Activated CD4-positive, alpha-beta T cell treated with anti-CD3 and anti-CD28 coated beads, Interleukin-2, amount 50 U/mL, for 16 hours (primary cell): ENCODE results near the gene RGL1.

Experiments
- DNase-seq: peaks from one replicate; pipeline ENCODE4 v3.0.0-alpha.2; 2020

The RGL1 gene

GRCh38 chr1:183787704-183788103 is 17.2 kb upstream of the RGL1 start:
- DNase-seq = no peak

GRCh38 chr1:183791319-183791718 is 13.6 kb upstream of the RGL1 start:
- DNase-seq = no peak

GRCh38 chr1:183792300-183792699 is 12.6 kb upstream of the RGL1 start:
- DNase-seq = no peak

GRCh38 chr1:183794088-183794487 is 10.8 kb upstream of the RGL1 start:
- no peak for DNase-seq

- no peak for DNase-seq
These were observed 4.5 kb upstream of the RGL1 start for GRCh38 chr1:183800449-183800848.

- no peak for DNase-seq
These were observed 3.3 kb upstream of the RGL1 start for GRCh38 chr1:183801649-183802048.

GRCh38 chr1:183804387-183804786 is 533 bp upstream of the RGL1 start:
- DNase-seq = no peak

GRCh38 chr1:183806125-183806524 is 1.2 kb downstream of the RGL1 start:
- DNase-seq = no peak

GRCh38 chr1:183806675-183807074 is 1.8 kb downstream of the RGL1 start:
- DNase-seq = no peak

- peak; percentile 38 for DNase-seq
These were observed 2.7 kb downstream of the RGL1 start for GRCh38 chr1:183807549-183808168.

- no peak for DNase-seq
These were observed 3.5 kb downstream of the RGL1 start for GRCh38 chr1:183808296-183809027.

GRCh38 chr1:183810121-183810520 is 5.2 kb downstream of the RGL1 start:
- DNase-seq = no peak

- DNase-seq = no peak
These were observed 6.0 kb downstream of the RGL1 start for GRCh38 chr1:183810756-183811544.

- no peak for DNase-seq
These were observed 7.2 kb downstream of the RGL1 start for GRCh38 chr1:183812128-183812527.

GRCh38 chr1:183812686-183813569 is 8.0 kb downstream of the RGL1 start:
- DNase-seq = no peak

- no peak for DNase-seq
These were observed 9.3 kb downstream of the RGL1 start for GRCh38 chr1:183814121-183814681.

GRCh38 chr1:183816110-183816509 is 11.2 kb downstream of the RGL1 start:
- DNase-seq = no peak

GRCh38 chr1:183817576-183818288 is 12.8 kb downstream of the RGL1 start:
- no peak for DNase-seq

GRCh38 chr1:183819059-183819458 is 14.1 kb downstream of the RGL1 start:
- no peak for DNase-seq

GRCh38 chr1:183821309-183821888 is 16.5 kb downstream of the RGL1 start:
- DNase-seq = no peak

- DNase-seq = no peak
These were observed 17.1 kb downstream of the RGL1 start for GRCh38 chr1:183821889-183822611.
